Measurements from ENCODE around the gene MAB21L1. TPM values are rescaled to one million over a fixed set of nuclear protein-coding genes. Genes with fewer than 3 reads are reported as not detected.
A peak's percentile ranks its signal among the peaks of the same experiment; 100 is the strongest.

Gene MAB21L1
- total and polyA plus RNA-seq, 11 donors = 0.09 to 0.99 (median 0.25) TPM; not detected in 1

DNA sequence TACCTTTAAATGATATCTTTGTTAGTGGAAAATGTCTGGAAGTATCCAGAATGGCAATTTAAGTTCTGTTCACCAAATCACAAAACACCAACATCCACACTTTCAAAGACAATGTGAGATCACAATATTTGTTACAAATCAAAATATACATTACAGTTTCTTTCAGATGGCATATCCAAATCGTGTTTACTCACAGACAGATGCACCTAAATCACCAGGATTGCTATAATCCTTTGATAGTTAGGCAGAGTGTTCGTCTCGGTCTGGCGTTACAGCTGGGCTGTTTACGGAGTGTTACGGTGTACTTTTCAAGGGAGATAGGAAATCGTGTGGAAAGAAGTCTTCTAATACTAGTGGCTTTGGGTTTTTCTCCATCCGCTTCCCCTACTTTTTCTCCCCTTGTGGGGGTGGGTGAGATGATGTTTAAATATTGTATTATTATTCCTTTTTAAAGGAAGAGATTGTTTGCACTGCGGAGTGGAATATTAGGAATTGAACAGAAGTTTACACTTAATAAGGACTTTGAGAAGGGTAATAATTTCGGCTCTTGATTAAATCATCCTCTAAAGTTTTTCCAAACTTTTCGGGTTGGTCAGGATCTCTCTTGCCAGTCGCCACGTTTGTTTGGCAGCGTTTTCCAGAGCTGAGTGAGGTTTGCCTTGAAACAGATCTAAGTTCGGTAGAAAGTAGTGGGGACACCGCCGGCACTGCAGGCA, 1.8 kb downstream of the MAB21L1 start:
- no peak for TF ChIP-seq POLR2A (IDR thresholded peaks at IDR 0.05)
- TF ChIP-seq CTCF (IDR thresholded peaks at IDR 0.05) = no peak
- ATAC-seq (peak in 1 of 4 donors; percentile 12), DNase-seq (peak in 1 of 5 donors; percentile 27)
- Histone ChIP-seq H3K4me1 (peaks cover 0 to 20% (median 0%) of the 10 kb centered on the region in 12 donors), H3K27me3 (peaks cover 0 to 70% (median 0%) of the 10 kb centered on the region in 9 donors), H3K9me3 (no peaks in the 10 kb centered on the region), H3K27ac (peak overlapping the region in 10 of 12 donors; percentile 10 to 70 (median 46)), H3K36me3 (no peaks in the 10 kb centered on the region), H3K4me3 (peak overlapping the region; percentile 32 to 72 (median 56))
- intact Hi-C loops (cut with DNase I) = loop anchor here in 1 of 10 donors (5.0 to 10.0 kb wide), 2 partner anchors 248 to 310 kb away; no protein-coding TSS in a partner anchor
- WGBS, 4 donors = 40 to 53% (median 46%) methylated on average over 17 of the region's 17 CpGs

- no peaks in the 10 kb centered on the region for H3K36me3 ChIP-seq
- ATAC-seq (no peak), DNase-seq (no peak)
- 83 to 93% (median 92%) methylated on average over 2 of the region's 2 CpGs for WGBS, 4 donors
- no peaks in the 10 kb centered on the region for H3K9me3 ChIP-seq
- H3K27me3 ChIP-seq = peaks cover 0 to 68% (median 0%) of the 10 kb centered on the region in 9 donors
- peak overlapping the region in 7 of 12 donors; percentile 53 to 72 (median 61) for H3K4me3 ChIP-seq
- H3K4me1 ChIP-seq = peaks cover 0 to 20% (median 0%) of the 10 kb centered on the region in 12 donors
- no peak for TF ChIP-seq POLR2A (IDR thresholded peaks at IDR 0.05)
- TF ChIP-seq CTCF (IDR thresholded peaks at IDR 0.05) = no peak
- intact Hi-C loops (cut with DNase I) = loop anchor here in 1 of 10 donors (5.0 to 10.0 kb wide), 2 partner anchors 248 to 311 kb away; no protein-coding TSS in a partner anchor
- no peak overlapping the region for H3K27ac ChIP-seq
Observed at GRCh38 chr13:35473802-35474201, 2.7 kb downstream of the MAB21L1 start.

GRCh38 chr13:35473206-35473775, 3.2 kb downstream of the MAB21L1 start:
- DNase-seq (no peak), ATAC-seq (no peak)
- intact Hi-C loops (cut with DNase I) = loop anchor here in 1 of 10 donors (5.0 to 10.0 kb wide), 2 partner anchors 249 to 312 kb away; no protein-coding TSS in a partner anchor
- H3K9me3 ChIP-seq = no peaks in the 10 kb centered on the region
- TF ChIP-seq CTCF (IDR thresholded peaks at IDR 0.05) (no peak), POLR2A (IDR thresholded peaks at IDR 0.05) (no peak)
- H3K36me3 ChIP-seq = no peaks in the 10 kb centered on the region
- H3K4me3 ChIP-seq = peak overlapping the region in 7 of 12 donors; percentile 53 to 72 (median 61)
- H3K27me3 ChIP-seq = peaks cover 0 to 63% (median 0%) of the 10 kb centered on the region in 9 donors
- H3K4me1 ChIP-seq = peaks cover 0 to 20% (median 0%) of the 10 kb centered on the region in 12 donors
- H3K27ac ChIP-seq = no peak overlapping the region

DNA sequence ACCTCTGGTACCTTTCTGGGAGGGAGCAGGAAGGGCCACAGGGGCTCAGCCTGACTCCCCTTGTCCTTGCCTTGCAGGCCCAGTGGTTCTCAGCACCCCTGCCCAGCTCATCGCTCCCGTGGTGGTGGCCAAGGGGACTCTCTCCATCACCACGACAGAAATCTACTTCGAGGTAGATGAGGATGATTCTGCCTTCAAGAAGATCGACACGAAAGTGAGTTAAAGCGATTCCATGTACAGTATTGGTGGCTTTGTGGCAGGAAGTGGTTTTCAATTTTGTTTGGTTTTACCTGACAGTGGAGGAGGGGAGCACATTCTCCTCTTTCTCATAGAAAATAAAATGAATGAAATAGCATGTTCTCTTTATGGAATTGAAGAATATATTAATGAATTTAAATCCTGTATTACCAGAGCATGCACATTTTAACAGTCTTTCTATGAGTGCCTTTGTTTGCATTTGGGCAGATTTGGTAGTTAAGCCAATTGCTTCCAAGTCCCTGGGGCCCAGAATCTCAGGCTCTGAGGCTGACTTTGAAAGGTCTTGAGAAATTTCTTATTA, 4.1 kb downstream of the MAB21L1 start:
- Histone ChIP-seq H3K27ac (no peak overlapping the region), H3K27me3 (peaks cover 0 to 54% (median 0%) of the 10 kb centered on the region in 9 donors), H3K4me1 (peaks cover 0 to 20% (median 0%) of the 10 kb centered on the region in 12 donors), H3K4me3 (peak overlapping the region in 3 of 12 donors; percentile 61 to 72 (median 66)), H3K9me3 (no peaks in the 10 kb centered on the region), H3K36me3 (no peaks in the 10 kb centered on the region)
- WGBS, 4 donors = 80 to 88% (median 86%) methylated on average over 6 to 7 of the region's 7 CpGs
- DNase-seq (no peak), ATAC-seq (no peak)
- TF ChIP-seq POLR2A (IDR thresholded peaks at IDR 0.05) (no peak), CTCF (IDR thresholded peaks at IDR 0.05) (no peak)
- intact Hi-C loops (cut with DNase I) = loop anchor here in 1 of 10 donors (5.0 to 10.0 kb wide), 2 partner anchors 250 to 312 kb away; no protein-coding TSS in a partner anchor

Data from heart left ventricle (tissue), 16 donors.